Right lobe of liver (tissue), 6 donors: ENCODE results near the gene ALPI. TPM values are rescaled to one million over a fixed set of nuclear protein-coding genes. Genes with fewer than 3 reads are reported as not detected.

Experiments
- ATAC-seq, 4 donors: fragments of 200-7000 bp; cut with Tn5 transposase; one replicate each; pipeline ENCODE4 v1.9.1; 2020; ENCODE audit warnings: mild to moderate bottlenecking in 4 of 4, moderate library complexity in 4 of 4
- DNase-seq, 3 donors: peaks; one replicate each; pipeline ENCODE4 v3.0.0-alpha.2; 2020
- H3K27ac ChIP-seq, 3 donors: fragments of 200-600 bp; one replicate each; pipeline ENCODE4 v1.8.0; 2022
- H3K27me3 ChIP-seq, 2 donors: fragments of 200-600 bp; one replicate each; pipeline ENCODE4 v1.8.0; 2022
- H3K36me3 ChIP-seq, 4 donors: fragments of 200-600 bp; sonication (generic) in 1 of 4; one replicate each; pipeline versions ENCODE4 v1.5.1 to v1.8.0; 2017 to 2022; ENCODE audit warnings: control low read depth in 1 of 4
- H3K4me1 ChIP-seq, 4 donors: fragments of 200-600 bp; sonication (generic) in 1 of 4; one replicate each; pipeline versions ENCODE4 v1.5.1 to v1.8.0; 2017 to 2022; ENCODE audit warnings: control low read depth in 1 of 4
- H3K4me3 ChIP-seq, 3 donors: fragments of 200-600 bp; one replicate each; pipeline ENCODE4 v1.8.0; 2022
- H3K9me3 ChIP-seq, 4 donors: fragments of 200-600 bp; sonication (generic) in 1 of 4; one replicate each; pipeline versions ENCODE4 v1.5.1 to v1.8.0; 2017 to 2022; ENCODE audit warnings: control low read depth in 1 of 4
- POLR2A ChIP-seq: fragments of 450-650 bp; IDR thresholded peaks from one replicate; pipeline ENCODE4 v1.6.1; 2017; ENCODE audit warnings: antibody characterized with exemption, mild to moderate bottlenecking
- WGBS: methylation state at CpG from one replicate; pipeline ENCODE4 v1.1.6; 2018; ENCODE audit warnings: low coverage, low lambda C conversion rate; ENCODE audit not compliant: insufficient coverage; ENCODE audit errors: missing lambda C conversion rate; 5-methylcytosine and 5-hydroxymethylcytosine counted together
- intact Hi-C, 2 donors: fragments of 100-400 bp; cut with DNase I; formaldehyde crosslinking; loops; one replicate each; pipeline versions ENCODE4 v1.11.2 to v1.14.1; 2022
- total RNA-seq, 6 experiments: library from RNA; depleted of rRNA in 2 of 6; stranded (reverse); fragments of >200 nt in 2 of 6; fragmentation: NEBNext Ultra II Directional in 3 of 6; extraction: Animal tissue kit (Norgen Biotek cat#: 25700) in 3 of 6; gene quantifications; one replicate each; pipeline versions ENCODE4 v1.1.0 to v1.2.4, GENCODE V29; 2016 to 2023
- TF ChIP-seq, protein P1 (sequence below), 4 donors: fragments of 200-600 bp in 3 of 4; fragments of 450-650 bp in 1 of 4; IDR thresholded peaks; one replicate each; pipeline versions ENCODE4 v1.5.1 to v1.8.0; 2016 to 2022; ENCODE audit warnings: antibody characterized with exemption in 4 of 4, mild to moderate bottlenecking in 2 of 4
- donor health status: DM: no; HTN: yes; CAD: no.
- donor health status: DM: no; HTN: no; CAD: no.
- donor health status: DM: no; HTN: no; CAD: no.
- donor health status: DM: no; HTN: yes; CAD: no.
- donor health status: DM: no; HTN: yes; CAD: no.

ALPI gene
- total RNA-seq, 6 experiments from 2014 or later, result 0.19 to 0.25 TPM; not detected in 4

DNA sequence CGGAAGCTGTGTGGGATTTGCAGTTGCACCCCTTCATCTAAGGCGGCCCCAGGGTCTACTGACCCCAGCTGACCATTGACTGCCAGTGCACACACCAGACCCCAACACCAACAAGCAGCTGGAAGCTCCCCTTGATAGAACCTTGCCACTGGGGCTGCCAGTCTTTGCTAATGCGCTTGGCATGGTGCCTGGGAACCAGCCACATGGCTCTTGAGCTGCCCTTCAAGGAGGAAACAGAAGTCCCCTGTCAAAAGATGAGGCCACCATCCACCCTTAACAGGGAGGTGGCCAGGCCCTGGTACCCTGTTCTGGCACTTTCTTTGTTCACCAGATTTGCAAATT is 8.6 kb downstream of the ALPI start:
- Histone ChIP-seq H3K36me3 (no peaks in the 10 kb centered on the region), H3K4me1 (no peaks in the 10 kb centered on the region), H3K9me3 (no peaks in the 10 kb centered on the region), H3K27ac (no peak overlapping the region), H3K4me3 (no peak overlapping the region), H3K27me3 (no peaks in the 10 kb centered on the region)
- intact Hi-C loops, result no loop called here
- DNase-seq (peak in 1 of 3 donors; percentile 50), ATAC-seq (no peak)
- TF ChIP-seq, protein P1, sequence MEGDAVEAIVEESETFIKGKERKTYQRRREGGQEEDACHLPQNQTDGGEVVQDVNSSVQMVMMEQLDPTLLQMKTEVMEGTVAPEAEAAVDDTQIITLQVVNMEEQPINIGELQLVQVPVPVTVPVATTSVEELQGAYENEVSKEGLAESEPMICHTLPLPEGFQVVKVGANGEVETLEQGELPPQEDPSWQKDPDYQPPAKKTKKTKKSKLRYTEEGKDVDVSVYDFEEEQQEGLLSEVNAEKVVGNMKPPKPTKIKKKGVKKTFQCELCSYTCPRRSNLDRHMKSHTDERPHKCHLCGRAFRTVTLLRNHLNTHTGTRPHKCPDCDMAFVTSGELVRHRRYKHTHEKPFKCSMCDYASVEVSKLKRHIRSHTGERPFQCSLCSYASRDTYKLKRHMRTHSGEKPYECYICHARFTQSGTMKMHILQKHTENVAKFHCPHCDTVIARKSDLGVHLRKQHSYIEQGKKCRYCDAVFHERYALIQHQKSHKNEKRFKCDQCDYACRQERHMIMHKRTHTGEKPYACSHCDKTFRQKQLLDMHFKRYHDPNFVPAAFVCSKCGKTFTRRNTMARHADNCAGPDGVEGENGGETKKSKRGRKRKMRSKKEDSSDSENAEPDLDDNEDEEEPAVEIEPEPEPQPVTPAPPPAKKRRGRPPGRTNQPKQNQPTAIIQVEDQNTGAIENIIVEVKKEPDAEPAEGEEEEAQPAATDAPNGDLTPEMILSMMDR (IDR thresholded peaks at IDR 0.05), result no peak
- TF ChIP-seq POLR2A, result no peak
- no CpG with 5 or more reads among the region's 3 CpGs for WGBS

DNA sequence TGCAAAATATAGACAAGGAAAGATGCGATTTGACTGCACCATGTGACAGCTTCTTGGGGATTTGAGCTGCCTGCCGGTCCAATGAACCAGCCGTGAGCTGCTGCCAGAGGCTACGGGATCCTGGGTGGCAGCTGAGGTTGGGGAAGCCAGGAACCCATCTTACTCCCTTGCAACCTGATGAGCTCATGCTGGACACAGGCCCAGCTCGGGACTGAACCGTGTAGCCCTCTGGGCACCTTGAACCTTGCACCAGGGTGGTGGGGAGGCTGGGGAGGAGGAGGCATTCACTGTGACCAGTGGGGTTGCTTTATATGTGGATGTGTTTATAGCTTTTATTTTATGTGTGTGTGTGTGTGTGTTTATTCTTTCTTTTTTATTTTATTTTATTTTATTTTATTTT is 9.1 kb downstream of the ALPI start:
- intact Hi-C loops, result no loop called here
- Histone ChIP-seq H3K4me3 (no peak overlapping the region), H3K9me3 (no peaks in the 10 kb centered on the region), H3K27me3 (no peaks in the 10 kb centered on the region), H3K36me3 (no peaks in the 10 kb centered on the region), H3K4me1 (no peaks in the 10 kb centered on the region), H3K27ac (no peak overlapping the region)
- TF ChIP-seq, protein P1 (IDR thresholded peaks at IDR 0.05), result no peak
- no peak for TF ChIP-seq POLR2A
- 53% methylated on average over 4 of the region's 6 CpGs for WGBS
- peak; percentile 46 to 99 (median 80) for ATAC-seq
- peak; percentile 61 to 85 (median 77) for DNase-seq

DNA sequence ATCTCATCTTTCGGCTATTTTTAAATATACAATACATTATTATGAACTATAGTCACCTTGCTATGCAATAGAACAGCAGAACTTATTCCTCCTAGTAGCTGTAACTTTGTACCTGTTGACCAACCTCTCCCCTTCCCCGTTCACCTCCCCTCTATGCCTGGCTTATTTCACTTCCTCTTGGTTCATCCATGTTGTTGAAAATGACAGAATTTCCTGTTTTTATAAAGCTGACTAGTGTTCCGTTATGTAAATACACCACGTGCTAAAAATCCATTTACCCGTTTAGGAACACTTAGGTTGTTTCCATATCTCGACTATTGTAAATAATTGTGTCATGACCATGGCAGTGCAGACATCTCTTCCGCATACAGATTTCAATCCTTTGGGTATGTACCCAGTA is 10.3 kb downstream of the ALPI start:
- Histone ChIP-seq H3K4me3 (no peak overlapping the region), H3K27ac (no peak overlapping the region), H3K4me1 (no peaks in the 10 kb centered on the region), H3K9me3 (no peaks in the 10 kb centered on the region), H3K27me3 (no peaks in the 10 kb centered on the region), H3K36me3 (no peaks in the 10 kb centered on the region)
- ATAC-seq (no peak), DNase-seq (no peak)
- 53% methylated on average over 7 of the region's 7 CpGs for WGBS
- no peak for TF ChIP-seq POLR2A
- TF ChIP-seq, protein P1 (IDR thresholded peaks at IDR 0.05), result no peak
- intact Hi-C loops, result no loop called here

DNA sequence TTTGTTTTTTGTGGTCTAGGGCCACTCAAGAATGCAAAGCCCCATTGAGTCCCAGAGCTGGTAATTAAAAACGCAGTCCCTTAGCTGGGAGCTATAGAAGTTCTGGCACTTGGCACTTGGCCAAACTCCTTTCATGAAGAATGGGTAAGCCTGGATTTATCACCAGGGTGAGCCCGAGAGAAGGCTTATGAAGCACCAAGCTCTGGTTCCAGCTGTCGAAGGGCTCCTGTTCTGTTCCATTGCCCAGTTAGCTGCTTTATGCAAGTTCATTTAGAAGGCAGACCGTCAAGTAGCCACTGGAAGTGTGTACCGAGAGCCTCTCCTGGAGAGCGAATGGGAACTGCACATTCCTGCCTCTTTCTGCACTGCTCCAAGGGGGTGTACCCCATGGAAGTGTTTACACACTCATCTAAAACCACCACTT is 17.5 kb downstream of the ALPI start:
- WGBS, result 42% methylated on average over 4 of the region's 6 CpGs
- no peak for DNase-seq
- no peaks in the 10 kb centered on the region for H3K4me1 ChIP-seq
- TF ChIP-seq, protein P1 (IDR thresholded peaks at IDR 0.05), result no peak
- TF ChIP-seq POLR2A, result no peak
- no peaks in the 10 kb centered on the region for H3K9me3 ChIP-seq
- no peaks in the 10 kb centered on the region for H3K36me3 ChIP-seq
- no peak overlapping the region for H3K4me3 ChIP-seq
- no peaks in the 10 kb centered on the region for H3K27me3 ChIP-seq
- intact Hi-C loops, result no loop called here
- no peak overlapping the region for H3K27ac ChIP-seq
- ATAC-seq, result no peak

DNA sequence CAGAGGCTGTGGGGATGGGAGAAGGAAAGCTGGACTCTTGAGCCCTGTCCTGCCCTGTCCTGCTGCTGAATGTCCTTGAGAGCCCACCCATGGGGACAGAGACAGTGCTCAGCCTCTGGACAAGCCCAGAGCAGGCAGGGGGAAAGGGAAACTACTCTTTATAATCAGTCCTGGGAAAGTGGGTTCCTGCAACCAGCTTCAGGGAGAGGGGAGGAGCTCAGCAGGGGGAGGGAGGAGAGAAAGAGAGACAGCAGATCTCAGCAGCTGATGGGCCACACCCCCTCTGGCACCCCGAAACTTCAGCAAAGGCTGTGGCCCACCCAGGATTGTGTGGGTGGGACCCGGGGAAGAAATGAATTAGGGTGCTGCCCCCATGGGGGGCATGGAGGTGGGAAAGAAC is 20.1 kb downstream of the ALPI start:
- WGBS, result no CpG with 5 or more reads among the region's 2 CpGs

More for the DNA sequence above, 20.1 kb downstream of the ALPI start:
- Histone ChIP-seq H3K4me3 (no peak overlapping the region), H3K4me1 (no peaks in the 10 kb centered on the region), H3K27ac (no peak overlapping the region), H3K36me3 (no peaks in the 10 kb centered on the region), H3K27me3 (no peaks in the 10 kb centered on the region), H3K9me3 (no peaks in the 10 kb centered on the region)
- DNase-seq, result peak in 1 of 3 donors; percentile 30
- intact Hi-C loops, result no loop called here
- no peak for TF ChIP-seq POLR2A
- TF ChIP-seq, protein P1 (IDR thresholded peaks at IDR 0.05), result no peak
- no peak for ATAC-seq
